ENCODE results near the gene RHBDD1.

Gene RHBDD1

DNA sequence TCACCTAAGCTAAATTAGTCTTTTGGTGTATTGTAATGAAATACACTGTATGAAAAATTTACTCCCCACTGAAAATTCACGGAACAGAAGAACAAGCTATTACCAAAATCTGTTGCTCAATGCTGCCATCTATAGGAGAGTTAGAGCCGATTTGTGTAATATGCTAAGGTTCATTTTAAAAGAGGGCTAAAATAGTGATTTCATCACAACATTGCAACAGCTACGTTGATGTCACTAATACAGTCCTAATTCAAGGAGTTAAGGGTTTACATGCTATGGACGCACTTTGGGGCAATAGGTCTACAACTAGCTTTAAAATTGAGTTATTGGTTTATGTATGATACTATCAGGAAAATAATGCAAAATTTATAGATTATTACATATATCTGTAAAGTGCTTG is 33.3 kb upstream of the RHBDD1 start:
- H3K36me3 Mint-ChIP-seq (ENCODE audit: low read depth): peaks cover 5% of the 10 kb centered on the region
- TF ChIP-seq CTCF (IDR thresholded peaks at IDR 0.05): peak; percentile 79
- H3K27me3 Mint-ChIP-seq (ENCODE audit: low read depth, poor library complexity): peaks cover 12% of the 10 kb centered on the region
- H3K4me3 Mint-ChIP-seq: peak overlapping the region; percentile 7
- peaks cover 18% of the 10 kb centered on the region for H3K4me1 Mint-ChIP-seq
- H3K9me3 Mint-ChIP-seq: no peaks in the 10 kb centered on the region
- DNase-seq: peak; percentile 10
- H3K27ac Mint-ChIP-seq: no peak overlapping the region

- no peak for DNase-seq
- H3K36me3 Mint-ChIP-seq (ENCODE audit: low read depth): no peaks in the 10 kb centered on the region
- H3K4me3 Mint-ChIP-seq: no peak overlapping the region
- H3K27ac Mint-ChIP-seq: no peak overlapping the region
- TF ChIP-seq CTCF (IDR thresholded peaks at IDR 0.05): no peak
- H3K27me3 Mint-ChIP-seq (ENCODE audit: low read depth, poor library complexity): peaks cover 17% of the 10 kb centered on the region
- peaks cover 18% of the 10 kb centered on the region for H3K4me1 Mint-ChIP-seq
- no peaks in the 10 kb centered on the region for H3K9me3 Mint-ChIP-seq
These were observed 32.4 kb upstream of the RHBDD1 start for GRCh38 chr2:226803410-226803809.

- no peaks in the 10 kb centered on the region for H3K4me1 Mint-ChIP-seq
- peaks cover 7% of the 10 kb centered on the region for H3K27me3 Mint-ChIP-seq (ENCODE audit: low read depth, poor library complexity)
- no peak for DNase-seq
- no peak overlapping the region for H3K27ac Mint-ChIP-seq
- no peak for TF ChIP-seq CTCF (IDR thresholded peaks at IDR 0.05)
- H3K4me3 Mint-ChIP-seq: no peak overlapping the region
- no peaks in the 10 kb centered on the region for H3K36me3 Mint-ChIP-seq (ENCODE audit: low read depth)
- no peaks in the 10 kb centered on the region for H3K9me3 Mint-ChIP-seq
These were observed 22.6 kb upstream of the RHBDD1 start for GRCh38 chr2:226813148-226813701.

DNA sequence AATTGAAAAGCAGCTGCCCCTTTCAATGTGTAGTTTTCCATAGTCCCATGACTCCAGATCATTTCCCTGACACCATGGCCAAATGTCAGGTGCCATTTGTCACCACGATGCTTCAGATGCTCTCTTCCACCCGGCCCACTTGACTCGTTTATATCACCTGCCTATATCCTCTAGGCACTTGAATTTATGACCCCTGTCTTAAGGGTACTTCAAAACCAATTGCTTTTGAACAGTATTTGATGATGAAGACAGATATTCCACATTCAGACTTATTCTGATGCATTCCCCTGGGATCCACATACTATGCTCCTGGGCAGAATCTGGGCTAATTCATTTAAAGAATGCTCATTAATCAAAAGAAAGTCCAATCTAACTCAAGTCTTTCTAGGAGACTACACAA is 16.9 kb upstream of the RHBDD1 start:
- H3K9me3 Mint-ChIP-seq: peaks cover 4% of the 10 kb centered on the region
- no peak for TF ChIP-seq CTCF (IDR thresholded peaks at IDR 0.05)
- DNase-seq: no peak
- H3K27me3 Mint-ChIP-seq (ENCODE audit: low read depth, poor library complexity): no peaks in the 10 kb centered on the region
- peaks cover 4% of the 10 kb centered on the region for H3K36me3 Mint-ChIP-seq (ENCODE audit: low read depth)
- no peak overlapping the region for H3K4me3 Mint-ChIP-seq
- H3K4me1 Mint-ChIP-seq: peaks cover 7% of the 10 kb centered on the region
- H3K27ac Mint-ChIP-seq: no peak overlapping the region

GRCh38 chr2:226825056-226825455 is 10.8 kb upstream of the RHBDD1 start:
- H3K4me3 Mint-ChIP-seq: no peak overlapping the region
- H3K27ac Mint-ChIP-seq: no peak overlapping the region
- H3K9me3 Mint-ChIP-seq: no peaks in the 10 kb centered on the region
- H3K36me3 Mint-ChIP-seq (ENCODE audit: low read depth): no peaks in the 10 kb centered on the region
- no peaks in the 10 kb centered on the region for H3K4me1 Mint-ChIP-seq
- no peak for DNase-seq
- TF ChIP-seq CTCF (IDR thresholded peaks at IDR 0.05): no peak
- no peaks in the 10 kb centered on the region for H3K27me3 Mint-ChIP-seq (ENCODE audit: low read depth, poor library complexity)

- Mint-ChIP-seq H3K27me3 (ENCODE audit: low read depth, poor library complexity) (no peaks in the 10 kb centered on the region), H3K9me3 (no peaks in the 10 kb centered on the region), H3K36me3 (ENCODE audit: low read depth) (no peaks in the 10 kb centered on the region), H3K4me3 (no peak overlapping the region), H3K4me1 (no peaks in the 10 kb centered on the region), H3K27ac (no peak overlapping the region)
- DNase-seq: no peak
- no peak for TF ChIP-seq CTCF (IDR thresholded peaks at IDR 0.05)
These were observed 7.7 kb upstream of the RHBDD1 start for GRCh38 chr2:226828191-226828590.
